DND-41 (cell line): ENCODE measurements around the gene MKNK1.

Experiments used
- EZH2 ChIP-seq: IDR thresholded peaks from 3 replicates; pipeline ENCODE4 v1.6.1; 2012; ENCODE audit warnings: borderline replicate concordance, low read depth, mild to moderate bottlenecking, moderate library complexity, low read length, inconsistent platforms; ENCODE audit not compliant: severe bottlenecking
- TF ChIP-seq, protein P1 (sequence below): IDR thresholded peaks from 2 replicates; pipeline ENCODE4 v1.5.1; 2012; ENCODE audit warnings: borderline replicate concordance, low read length, moderate library complexity, mild to moderate bottlenecking; ENCODE audit not compliant: poor library complexity, severe bottlenecking; ENCODE audit errors: extremely low read depth

DNA sequence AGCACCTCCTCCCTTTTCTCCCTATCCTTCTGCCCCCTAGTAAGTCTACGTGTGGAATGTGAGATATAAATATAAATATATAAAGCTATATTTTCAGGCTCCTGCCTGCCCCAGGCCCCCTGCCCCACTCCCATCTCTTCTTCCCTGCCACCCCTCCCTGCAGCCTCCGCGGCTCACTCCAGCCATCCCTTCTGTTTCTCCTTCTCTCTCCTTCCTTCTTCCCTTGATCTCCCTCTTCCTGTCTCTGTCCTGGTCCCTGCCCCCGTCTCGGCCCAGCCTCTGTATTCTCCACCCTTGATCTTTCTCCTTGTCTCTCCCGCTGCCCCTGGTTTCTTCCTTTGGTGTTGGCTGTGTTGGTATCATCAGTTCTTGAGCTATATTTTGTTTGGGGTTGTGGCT lies 91.3 kb downstream of the MKNK1 start:
- TF ChIP-seq, protein P1, sequence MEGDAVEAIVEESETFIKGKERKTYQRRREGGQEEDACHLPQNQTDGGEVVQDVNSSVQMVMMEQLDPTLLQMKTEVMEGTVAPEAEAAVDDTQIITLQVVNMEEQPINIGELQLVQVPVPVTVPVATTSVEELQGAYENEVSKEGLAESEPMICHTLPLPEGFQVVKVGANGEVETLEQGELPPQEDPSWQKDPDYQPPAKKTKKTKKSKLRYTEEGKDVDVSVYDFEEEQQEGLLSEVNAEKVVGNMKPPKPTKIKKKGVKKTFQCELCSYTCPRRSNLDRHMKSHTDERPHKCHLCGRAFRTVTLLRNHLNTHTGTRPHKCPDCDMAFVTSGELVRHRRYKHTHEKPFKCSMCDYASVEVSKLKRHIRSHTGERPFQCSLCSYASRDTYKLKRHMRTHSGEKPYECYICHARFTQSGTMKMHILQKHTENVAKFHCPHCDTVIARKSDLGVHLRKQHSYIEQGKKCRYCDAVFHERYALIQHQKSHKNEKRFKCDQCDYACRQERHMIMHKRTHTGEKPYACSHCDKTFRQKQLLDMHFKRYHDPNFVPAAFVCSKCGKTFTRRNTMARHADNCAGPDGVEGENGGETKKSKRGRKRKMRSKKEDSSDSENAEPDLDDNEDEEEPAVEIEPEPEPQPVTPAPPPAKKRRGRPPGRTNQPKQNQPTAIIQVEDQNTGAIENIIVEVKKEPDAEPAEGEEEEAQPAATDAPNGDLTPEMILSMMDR, result no peak
- no peak for TF ChIP-seq EZH2
